HepG2 (cell line): ENCODE data around the gene NUP93. TPM values are rescaled to one million over a fixed set of nuclear protein-coding genes. Genes with fewer than 3 reads are reported as not detected.

Experiments used
- AGO1 ChIP-seq: fragments of 200-400 bp; formaldehyde crosslinking; IDR thresholded peaks from 2 replicates; pipeline ENCODE4 v1.6.1; 2017; ENCODE audit warnings: mild to moderate bottlenecking, low read depth, low read length, moderate library complexity; ENCODE audit not compliant: poor library complexity, severe bottlenecking
- AKNA ChIP-seq: sonication (generic); formaldehyde crosslinking; IDR thresholded peaks from 2 replicates; pipeline ENCODE4 v1.4.0; 2020; ENCODE audit warnings: missing genetic modification reagents, borderline replicate concordance
- ATAD3A ChIP-seq: sonication (generic); formaldehyde crosslinking; IDR thresholded peaks from 2 replicates; pipeline ENCODE4 v1.4.0; 2020; ENCODE audit warnings: missing genetic modification reagents
- GABPB1 ChIP-seq: IDR thresholded peaks from 2 replicates; pipeline ENCODE4 v1.6.1; 2016; ENCODE audit warnings: mild to moderate bottlenecking, missing genetic modification reagents, moderate library complexity, missing compliant biosample characterization
- HOXA3 ChIP-seq: sonication (generic); formaldehyde crosslinking; IDR thresholded peaks from 2 replicates; pipeline ENCODE4 v1.5.0; 2020; ENCODE audit warnings: missing genetic modification reagents
- IKZF5 ChIP-seq: IDR thresholded peaks from 2 replicates; pipeline ENCODE4 v1.6.1; 2018; ENCODE audit warnings: missing genetic modification reagents, mild to moderate bottlenecking, missing compliant biosample characterization
- ZBTB44 ChIP-seq: sonication (generic); formaldehyde crosslinking; IDR thresholded peaks from 2 replicates; pipeline ENCODE4 v1.4.0; 2020; ENCODE audit warnings: missing genetic modification reagents
- ZNF207 ChIP-seq: fragments of 450-650 bp; IDR thresholded peaks from 2 replicates; pipeline ENCODE4 v1.6.1; 2016; ENCODE audit warnings: antibody characterized with exemption, borderline replicate concordance
- ZNF33B ChIP-seq: sonication (generic); formaldehyde crosslinking; IDR thresholded peaks from 2 replicates; pipeline ENCODE4 v1.5.1; 2020; ENCODE audit warnings: mild to moderate bottlenecking, missing genetic modification reagents
- ZNF646 ChIP-seq: sonication (generic); formaldehyde crosslinking; IDR thresholded peaks from 2 replicates; pipeline ENCODE4 v1.9.0; 2021; ENCODE audit warnings: mild to moderate bottlenecking, missing genetic modification reagents
- ZNF740 ChIP-seq: sonication (generic); formaldehyde crosslinking; IDR thresholded peaks from 2 replicates; pipeline ENCODE4 v1.4.0; 2020; ENCODE audit warnings: missing genetic modification reagents
- polyA plus RNA-seq, 8 experiments: library from polyadenylated mRNA; depleted of rRNA in 3 of 8; stranded (reverse) in 7 of 8; unstranded in 1 of 8; fragments of >200 nt; fragmentation: Illumina TruSeq in 4 of 8; extraction: Trizol in 4 of 8; gene quantifications; 2 replicates each; pipeline versions ENCODE4 v1.2.1 to v1.2.3, GENCODE V29; 2011 to 2016; ENCODE audit warnings: low read depth in 4 of 8, missing spikeins in 1 of 8, mixed read lengths in 1 of 8; ENCODE audit not compliant: insufficient read depth in 1 of 8
- total RNA-seq, 5 experiments: library from RNA; depleted of rRNA; stranded (reverse); fragments of >200 nt; fragmentation: Illumina TruSeq; extraction: Trizol; gene quantifications; 2 replicates each; pipeline ENCODE4 v1.2.3, GENCODE V29; 2016; ENCODE audit warnings: low read depth in 1 of 5

Gene NUP93
- total and polyA plus RNA-seq, 2 of the 13 experiments (the other 11 are each of a cell fraction or from before 2014, with no cell fraction given), result 58.5 to 140 TPM

GRCh38 chr16:56849690-56850680, 120.1 kb downstream of the NUP93 start (continued):
- TF ChIP-seq AKNA, result no peak
- no peak for TF ChIP-seq ZBTB44
- TF ChIP-seq AGO1, result no peak
- TF ChIP-seq ATAD3A (CRISPR knock-in tag), result no peak
- TF ChIP-seq ZNF646, result peak; percentile 75; the same call in 1 of the 2 replicates
- TF ChIP-seq ZNF33B (CRISPR knock-in tag), result no peak
- TF ChIP-seq GABPB1 (CRISPR knock-in tag), result no peak
- TF ChIP-seq ZNF207, result no peak
- no peak for TF ChIP-seq HOXA3
- no peak; the same call in 1 of the 2 replicates for TF ChIP-seq ZNF740 (CRISPR knock-in tag)
- TF ChIP-seq IKZF5 (CRISPR knock-in tag), result no peak
